Measurements from ENCODE around the gene CADM4.
"Not testable (repeated sequence)": the region's sequence is repeated elsewhere in the genome, so short reads cannot be mapped to it uniquely, and the experiment has no call there.

CADM4 gene

GRCh38 chr19:43651758-43652545 lies 12.3 kb upstream of the CADM4 start:
- peak; percentile 93 for ATAC-seq

GRCh38 chr19:43650276-43650675 lies 10.6 kb upstream of the CADM4 start:
- ATAC-seq = not testable (repeated sequence)

More at GRCh38 chr19:43651758-43652545, 12.3 kb upstream of the CADM4 start:
- TF ChIP-seq TOX (CRISPR knock-in tag; IDR thresholded peaks at IDR 0.05; ENCODE audit: borderline replicate concordance) (no peak), PPARA (CRISPR knock-in tag; IDR thresholded peaks at IDR 0.05; ENCODE audit: borderline replicate concordance) (no peak), ESRRG (CRISPR knock-in tag; IDR thresholded peaks at IDR 0.05) (no peak), ZNF70 (CRISPR knock-in tag; IDR thresholded peaks at IDR 0.05) (no peak), CSRNP3 (CRISPR knock-in tag; IDR thresholded peaks at IDR 0.05) (no peak), ARNTL (CRISPR knock-in tag; IDR thresholded peaks at IDR 0.05; ENCODE audit: borderline replicate concordance, low read depth) (no peak), ZC3H10 (CRISPR knock-in tag; IDR thresholded peaks at IDR 0.05) (no peak), PATZ1 (CRISPR knock-in tag; IDR thresholded peaks at IDR 0.05; ENCODE audit: borderline replicate concordance) (no peak), TCF4 (CRISPR knock-in tag; IDR thresholded peaks at IDR 0.05; ENCODE audit: borderline replicate concordance) (no peak)

- no peak for TF ChIP-seq ZC3H10 (CRISPR knock-in tag; IDR thresholded peaks at IDR 0.05)
- no peak for TF ChIP-seq PPARA (CRISPR knock-in tag; IDR thresholded peaks at IDR 0.05; ENCODE audit: borderline replicate concordance)
- TF ChIP-seq GLIS3 (CRISPR knock-in tag; IDR thresholded peaks at IDR 0.05) = no peak
- TF ChIP-seq TOX (CRISPR knock-in tag; IDR thresholded peaks at IDR 0.05; ENCODE audit: borderline replicate concordance) = no peak
- no peak for TF ChIP-seq BACH2 (CRISPR knock-in tag; IDR thresholded peaks at IDR 0.05; ENCODE audit: borderline replicate concordance)
- TF ChIP-seq TCF4 (CRISPR knock-in tag; IDR thresholded peaks at IDR 0.05; ENCODE audit: borderline replicate concordance) = no peak
- TF ChIP-seq PATZ1 (CRISPR knock-in tag; IDR thresholded peaks at IDR 0.05; ENCODE audit: borderline replicate concordance) = no peak
- no peak for TF ChIP-seq ARNTL (CRISPR knock-in tag; IDR thresholded peaks at IDR 0.05; ENCODE audit: borderline replicate concordance, low read depth)
- no peak for TF ChIP-seq TSHZ2 (CRISPR knock-in tag; IDR thresholded peaks at IDR 0.05)
- no peak for TF ChIP-seq RARB (CRISPR knock-in tag; IDR thresholded peaks at IDR 0.05)
- TF ChIP-seq CREB5 (CRISPR knock-in tag; IDR thresholded peaks at IDR 0.05; ENCODE audit: low read depth) = no peak
- no peak for TF ChIP-seq ISL1 (CRISPR knock-in tag; IDR thresholded peaks at IDR 0.05)
- TF ChIP-seq ZNF8 (CRISPR knock-in tag; IDR thresholded peaks at IDR 0.05) = no peak
- no peak for TF ChIP-seq ESRRG (CRISPR knock-in tag; IDR thresholded peaks at IDR 0.05)
- no peak for TF ChIP-seq CSRNP3 (CRISPR knock-in tag; IDR thresholded peaks at IDR 0.05)
- no peak for TF ChIP-seq SNAI2 (CRISPR knock-in tag; IDR thresholded peaks at IDR 0.05)
These were observed 9.9 kb upstream of the CADM4 start for GRCh38 chr19:43649514-43649913.

More at GRCh38 chr19:43649514-43649913, 9.9 kb upstream of the CADM4 start:
- ATAC-seq = no peak
